Mesenchymal stem cell (in vitro differentiated cells and primary cell): ENCODE results near the gene BRD9.

Experiments
- DNase-seq: peaks from one replicate; pipeline ENCODE4 v3.0.0-alpha.2; 2013
- H2AFZ ChIP-seq: one replicate; pipeline ENCODE4 v1.6.1; 2013; ENCODE audit warnings: low read depth, mild to moderate bottlenecking, control low read depth, inconsistent platforms, low read length, moderate library complexity
- H2AK5ac ChIP-seq: 2 replicates; pipeline ENCODE4 v1.6.1; 2013; ENCODE audit warnings: low read length, moderate library complexity, mild to moderate bottlenecking, inconsistent platforms; ENCODE audit not compliant: severe bottlenecking
- H2BK120ac ChIP-seq: one replicate; pipeline ENCODE4 v1.6.1; 2013; ENCODE audit warnings: low read depth, mild to moderate bottlenecking, inconsistent platforms, low read length, moderate library complexity
- H2BK12ac ChIP-seq, 2 experiments: one replicate each; pipeline ENCODE4 v1.6.1; 2013; ENCODE audit warnings: inconsistent platforms in 2 of 2, low read length in 2 of 2, mild to moderate bottlenecking in 2 of 2, moderate library complexity in 2 of 2, control low read depth in 1 of 2
- H2BK15ac ChIP-seq: one replicate; pipeline ENCODE4 v1.6.1; 2013; ENCODE audit warnings: mild to moderate bottlenecking, low read depth, inconsistent platforms; ENCODE audit not compliant: poor library complexity, severe bottlenecking
- H2BK5ac ChIP-seq: 2 replicates; pipeline ENCODE4 v1.6.1; 2013; ENCODE audit warnings: low read depth, mild to moderate bottlenecking, low read length, control low read depth, inconsistent platforms; ENCODE audit not compliant: poor library complexity, severe bottlenecking
- H3K14ac ChIP-seq, 2 experiments: one replicate each; pipeline ENCODE4 v1.6.1; 2013; ENCODE audit warnings: inconsistent platforms in 2 of 2, low read length in 2 of 2, control low read depth in 1 of 2, mild to moderate bottlenecking in 1 of 2, moderate library complexity in 1 of 2
- H3K18ac ChIP-seq, 2 experiments: one replicate each; pipeline ENCODE4 v1.6.1; 2013; ENCODE audit warnings: inconsistent platforms in 2 of 2, low read length in 2 of 2, control low read depth in 1 of 2, low read depth in 1 of 2, mild to moderate bottlenecking in 1 of 2
- H3K23ac ChIP-seq, 2 experiments: one replicate each; pipeline ENCODE4 v1.6.1; 2013; ENCODE audit warnings: inconsistent platforms in 2 of 2, low read length in 2 of 2, mild to moderate bottlenecking in 2 of 2, moderate library complexity in 2 of 2, control low read depth in 1 of 2
- H3K27ac ChIP-seq: 2 replicates; pipeline ENCODE4 v1.5.1; 2013; ENCODE audit warnings: mild to moderate bottlenecking, moderate library complexity, low read length, control low read depth, inconsistent platforms; ENCODE audit not compliant: poor library complexity, severe bottlenecking
- H3K27me3 ChIP-seq, 2 experiments: 2 replicates each; pipeline versions ENCODE4 v1.6.1 to v1.7.0; 2013; ENCODE audit warnings: low read length in 2 of 2, mild to moderate bottlenecking in 2 of 2, moderate library complexity in 2 of 2, control low read depth in 1 of 2, inconsistent platforms in 1 of 2; ENCODE audit not compliant: control insufficient read depth in 1 of 2, insufficient read depth in 1 of 2
- H3K36me3 ChIP-seq, 2 experiments: 2 replicates each; pipeline versions ENCODE4 v1.6.1 to v1.7.0; 2013; ENCODE audit warnings: low read length in 2 of 2, control low read depth in 1 of 2, inconsistent platforms in 1 of 2, low read depth in 1 of 2, mild to moderate bottlenecking in 1 of 2; ENCODE audit not compliant: insufficient read depth in 2 of 2, control insufficient read depth in 1 of 2
- H3K4ac ChIP-seq, 2 experiments: one replicate each; pipeline ENCODE4 v1.6.1; 2013; ENCODE audit warnings: inconsistent platforms in 2 of 2, low read length in 2 of 2, mild to moderate bottlenecking in 2 of 2, moderate library complexity in 2 of 2, control low read depth in 1 of 2, low read depth in 1 of 2
- H3K4me1 ChIP-seq: 2 replicates; pipeline ENCODE4 v1.6.1; 2013; ENCODE audit warnings: low read depth, low read length, control low read depth; ENCODE audit not compliant: control insufficient read depth, insufficient read depth
- H3K4me2 ChIP-seq: 2 replicates; pipeline ENCODE4 v1.6.1; 2013; ENCODE audit warnings: low read length, mild to moderate bottlenecking, inconsistent platforms; ENCODE audit not compliant: poor library complexity, severe bottlenecking
- H3K4me3 ChIP-seq, 2 experiments: 2 replicates each; pipeline versions ENCODE4 v1.5.1 to v1.7.0; 2013; ENCODE audit warnings: low read length in 2 of 2, mild to moderate bottlenecking in 2 of 2, control low read depth in 1 of 2, low read depth in 1 of 2; ENCODE audit not compliant: insufficient read depth in 1 of 2
- H3K79me1 ChIP-seq: replicated peaks from 2 replicates; pipeline ENCODE4 v1.6.1; 2013; ENCODE audit warnings: mild to moderate bottlenecking, control low read depth, low read length, inconsistent platforms; ENCODE audit not compliant: poor library complexity, severe bottlenecking
- H3K9ac ChIP-seq: 2 replicates; pipeline ENCODE4 v1.7.0; 2013; ENCODE audit warnings: mild to moderate bottlenecking, low read length, moderate library complexity
- H3K9me3 ChIP-seq: 2 replicates; pipeline ENCODE4 v1.7.0; 2013; ENCODE audit warnings: mild to moderate bottlenecking, low read length; ENCODE audit not compliant: control insufficient read depth
- H4K8ac ChIP-seq: one replicate; pipeline ENCODE4 v1.6.1; 2013; ENCODE audit warnings: inconsistent platforms, mild to moderate bottlenecking, low read length, moderate library complexity
- H4K91ac ChIP-seq: one replicate; pipeline ENCODE4 v1.6.1; 2013; ENCODE audit warnings: mild to moderate bottlenecking, low read length, inconsistent platforms
- WGBS: methylation state at CpG from one replicate; pipeline ENCODE4 v1.1.7; 2013; ENCODE audit warnings: mixed read lengths; 5-methylcytosine and 5-hydroxymethylcytosine counted together

Gene BRD9

DNA sequence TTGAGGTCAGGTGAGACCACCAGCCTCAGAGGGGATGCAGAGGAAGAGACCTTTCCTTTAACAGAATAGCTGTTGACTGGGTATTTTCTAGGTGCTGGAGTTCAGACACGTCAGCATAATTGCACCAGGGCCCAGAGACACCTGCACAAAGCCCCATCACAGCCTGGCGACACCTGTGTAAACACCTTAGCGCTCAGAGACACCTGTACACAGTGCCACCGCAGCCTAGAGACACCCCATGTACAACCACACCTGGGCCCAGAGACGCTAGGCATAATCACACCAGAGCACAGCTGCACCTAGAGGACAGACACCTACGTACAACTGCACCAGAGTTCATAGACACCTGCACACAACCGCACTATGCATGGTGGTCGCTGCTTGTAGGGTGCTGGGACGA, 1.1 kb upstream of the BRD9 start:
- Histone ChIP-seq H3K27me3 (no peaks in the 10 kb centered on the region), H3K4ac (no peak overlapping the region), H2BK15ac (no peak overlapping the region), H3K4me2 (no peak overlapping the region), H2AFZ (no peak overlapping the region), H3K9me3 (no peaks in the 10 kb centered on the region), H3K4me3 (peak overlapping the region; percentile 31 to 98), H3K23ac (no peak overlapping the region), H3K14ac (no peak overlapping the region), H3K36me3 (peaks cover 32 to 39% of the 10 kb centered on the region in 2 experiments), H4K8ac (no peak overlapping the region), H3K79me1 (peaks cover 50% of the 10 kb centered on the region), H3K27ac (no peak overlapping the region), H3K9ac (peak overlapping the region; percentile 96), H3K18ac (no peak overlapping the region), H2AK5ac (no peak overlapping the region), H3K4me1 (peaks cover 25% of the 10 kb centered on the region), H2BK120ac (no peak overlapping the region), H2BK12ac (no peak overlapping the region), H4K91ac (peak overlapping the region; percentile 48), H2BK5ac (no peak overlapping the region)
- WGBS, result 89% methylated on average over 9 of the region's 9 CpGs
- no peak for DNase-seq

GRCh38 chr5:893137-893506, 521 bp upstream of the BRD9 start:
- H3K4ac ChIP-seq, result no peak overlapping the region
- no peak overlapping the region for H4K8ac ChIP-seq
- H3K23ac ChIP-seq, result no peak overlapping the region
- H3K9ac ChIP-seq, result peak overlapping the region; percentile 96
- H3K4me3 ChIP-seq, result peak overlapping the region; percentile 98
- H2BK15ac ChIP-seq, result no peak overlapping the region
- H2AK5ac ChIP-seq, result no peak overlapping the region
- H3K4me2 ChIP-seq, result peak overlapping the region; percentile 90
- H2BK120ac ChIP-seq, result no peak overlapping the region
- no peak overlapping the region for H3K27ac ChIP-seq
- peaks cover 50% of the 10 kb centered on the region for H3K79me1 ChIP-seq
- H3K36me3 ChIP-seq, result peaks cover 33 to 45% of the 10 kb centered on the region in 2 experiments
- no peak for DNase-seq
- no peak overlapping the region for H2BK5ac ChIP-seq
- H2AFZ ChIP-seq, result peak overlapping the region; percentile 96
- no peaks in the 10 kb centered on the region for H3K9me3 ChIP-seq
- H2BK12ac ChIP-seq, result no peak overlapping the region
- peaks cover 25% of the 10 kb centered on the region for H3K4me1 ChIP-seq
- H3K18ac ChIP-seq, result peak overlapping the region in 1 of 2 experiments; percentile 53
- no peaks in the 10 kb centered on the region for H3K27me3 ChIP-seq
- peak overlapping the region in 1 of 2 experiments; percentile 94 for H3K14ac ChIP-seq
- no peak overlapping the region for H4K91ac ChIP-seq
- WGBS, result 1% methylated on average over 31 of the region's 31 CpGs

DNA sequence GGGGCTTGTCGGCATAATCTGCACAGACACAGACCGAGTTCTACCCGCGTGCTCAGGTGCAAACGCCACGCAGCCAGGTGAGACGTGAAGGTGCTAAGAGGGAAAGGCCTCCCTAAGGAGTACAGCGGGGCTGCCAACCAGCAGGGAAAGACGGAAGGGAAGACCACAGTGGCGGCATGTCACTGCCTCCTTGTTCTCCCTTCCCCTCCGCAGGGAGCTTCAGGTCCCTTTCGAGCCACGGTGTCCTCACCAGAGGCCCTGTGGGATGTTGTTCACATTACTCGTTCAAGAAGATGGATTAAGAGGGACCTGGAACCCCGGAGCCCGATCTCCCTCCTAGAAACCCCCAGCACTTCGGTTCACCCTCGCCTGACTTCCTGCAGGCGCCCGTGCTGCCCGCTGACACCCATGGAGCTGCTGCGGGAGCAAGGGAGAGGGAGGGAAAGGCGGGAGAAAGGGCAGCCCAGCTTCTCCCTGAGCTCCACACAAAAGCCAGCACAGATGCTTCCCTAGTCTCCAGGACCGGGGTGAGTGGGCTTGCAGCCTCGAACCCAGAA, 686 bp downstream of the BRD9 start:
- 32% methylated on average over 18 of the region's 25 CpGs for WGBS
- DNase-seq, result peak; percentile 42
- Histone ChIP-seq H3K9me3 (no peaks in the 10 kb centered on the region), H4K8ac (peak overlapping the region; percentile 100), H3K14ac (peak overlapping the region; percentile 63 to 89), H2BK5ac (no peak overlapping the region), H4K91ac (peak overlapping the region; percentile 87), H2BK12ac (peak overlapping the region in 1 of 2 experiments; percentile 8), H3K4me1 (peaks cover 25% of the 10 kb centered on the region), H3K4me2 (peak overlapping the region; percentile 90), H3K36me3 (peaks cover 41 to 57% of the 10 kb centered on the region in 2 experiments), H2BK15ac (peak overlapping the region; percentile 36), H2AK5ac (no peak overlapping the region), H3K9ac (peak overlapping the region; percentile 96), H3K4ac (peak overlapping the region; percentile 87 to 99), H2BK120ac (no peak overlapping the region), H2AFZ (peak overlapping the region; percentile 36), H3K23ac (peak overlapping the region in 1 of 2 experiments; percentile 46), H3K18ac (peak overlapping the region; percentile 84 to 99), H3K4me3 (peak overlapping the region; percentile 98), H3K79me1 (peaks cover 55% of the 10 kb centered on the region), H3K27ac (peak overlapping the region; percentile 6), H3K27me3 (no peaks in the 10 kb centered on the region)

DNA sequence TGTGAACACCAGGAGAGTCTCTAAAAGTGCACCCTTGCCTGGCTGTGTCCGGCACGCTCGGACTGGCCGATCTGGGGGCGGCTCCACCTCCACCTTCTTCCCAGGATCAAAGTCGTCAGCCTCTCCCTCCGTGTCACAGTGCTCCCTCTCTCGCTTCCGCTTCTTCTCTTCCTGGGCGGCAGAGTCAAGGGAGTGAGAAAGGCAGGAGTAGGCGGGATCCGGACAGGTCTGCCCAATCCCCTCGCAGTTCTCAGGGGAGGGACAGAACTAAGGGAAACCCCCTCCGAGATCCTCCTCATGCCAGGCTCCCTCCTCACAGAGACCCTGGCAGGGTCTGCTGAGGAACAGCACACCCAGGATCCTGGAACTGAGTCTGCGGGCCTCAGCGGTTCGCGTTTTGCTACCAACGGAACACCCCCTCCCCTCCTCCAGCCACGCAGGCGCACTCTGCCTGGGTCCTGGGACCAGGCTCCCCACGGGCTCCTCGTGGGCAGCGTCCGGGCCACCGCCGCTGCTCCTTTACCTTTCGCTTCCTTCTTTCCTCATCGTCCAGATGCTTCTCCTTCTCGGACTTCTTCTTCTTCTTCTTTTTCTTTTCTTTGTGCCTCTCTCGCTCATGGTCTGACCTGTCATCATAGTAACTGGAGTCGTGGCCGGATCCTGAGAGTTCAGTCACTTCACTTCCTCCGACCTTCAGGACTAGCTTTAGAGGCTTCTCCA, 1.3 kb downstream of the BRD9 start:
- Histone ChIP-seq H3K23ac (peak overlapping the region in 1 of 2 experiments; percentile 51), H2BK15ac (no peak overlapping the region), H2BK5ac (no peak overlapping the region), H3K4me3 (peak overlapping the region; percentile 98), H2AFZ (no peak overlapping the region), H4K91ac (no peak overlapping the region), H3K4ac (peak overlapping the region in 1 of 2 experiments; percentile 87), H3K4me2 (peak overlapping the region; percentile 90), H3K27me3 (no peaks in the 10 kb centered on the region), H4K8ac (peak overlapping the region; percentile 21), H3K79me1 (peaks cover 51% of the 10 kb centered on the region), H3K27ac (no peak overlapping the region), H3K14ac (peak overlapping the region in 1 of 2 experiments; percentile 86), H2BK120ac (no peak overlapping the region), H2BK12ac (peak overlapping the region in 1 of 2 experiments; percentile 8), H3K18ac (peak overlapping the region in 1 of 2 experiments; percentile 84), H3K36me3 (peaks cover 46 to 59% of the 10 kb centered on the region in 2 experiments), H3K4me1 (peaks cover 25% of the 10 kb centered on the region), H2AK5ac (no peak overlapping the region), H3K9ac (peak overlapping the region; percentile 96), H3K9me3 (no peaks in the 10 kb centered on the region)
- WGBS, result 89% methylated on average over 32 of the region's 34 CpGs
- DNase-seq, result peak; percentile 30
